Neutrophil (primary cell): Measurements from ENCODE around the gene ABR.

Source experiments
- H3K27ac ChIP-seq: fragments of 200-600 bp; sonication (generic); 2 replicates; pipeline ENCODE4 v1.5.1; 2016; ENCODE audit warnings: mild to moderate bottlenecking, moderate library complexity
- H3K27me3 ChIP-seq: fragments of 200-600 bp; sonication (generic); 2 replicates; pipeline ENCODE4 v1.6.0; 2016; ENCODE audit warnings: mild to moderate bottlenecking
- H3K36me3 ChIP-seq: fragments of 200-600 bp; sonication (generic); 2 replicates; pipeline ENCODE4 v1.5.1; 2017
- H3K4me1 ChIP-seq, 2 experiments: fragments of 200-600 bp in 1 of 2; sonication (generic) in 1 of 2; 1 replicate in 1 of 2; 2 replicates in 1 of 2; pipeline versions ENCODE4 v1.5.1 to v1.6.1; 2013 to 2016; ENCODE audit warnings: low read depth in 1 of 2, low read length in 1 of 2, mild to moderate bottlenecking in 1 of 2, moderate library complexity in 1 of 2; ENCODE audit not compliant: control insufficient read depth in 1 of 2, insufficient read depth in 1 of 2
- H3K4me3 ChIP-seq, 2 experiments: fragments of 200-600 bp in 1 of 2; sonication (generic) in 1 of 2; 1 replicate in 1 of 2; 2 replicates in 1 of 2; pipeline ENCODE4 v1.5.1; 2013 to 2016; ENCODE audit warnings: low read depth in 1 of 2, low read length in 1 of 2, mild to moderate bottlenecking in 1 of 2, moderate library complexity in 1 of 2
- H3K9me3 ChIP-seq: fragments of 200-600 bp; sonication (generic); 2 replicates; pipeline ENCODE4 v1.5.1; 2016
- TF ChIP-seq, protein P1 (sequence below): fragments of 200-600 bp; sonication (generic); IDR thresholded peaks from 2 replicates; pipeline ENCODE4 v1.5.1; 2016; ENCODE audit warnings: antibody characterized with exemption

ABR gene

DNA sequence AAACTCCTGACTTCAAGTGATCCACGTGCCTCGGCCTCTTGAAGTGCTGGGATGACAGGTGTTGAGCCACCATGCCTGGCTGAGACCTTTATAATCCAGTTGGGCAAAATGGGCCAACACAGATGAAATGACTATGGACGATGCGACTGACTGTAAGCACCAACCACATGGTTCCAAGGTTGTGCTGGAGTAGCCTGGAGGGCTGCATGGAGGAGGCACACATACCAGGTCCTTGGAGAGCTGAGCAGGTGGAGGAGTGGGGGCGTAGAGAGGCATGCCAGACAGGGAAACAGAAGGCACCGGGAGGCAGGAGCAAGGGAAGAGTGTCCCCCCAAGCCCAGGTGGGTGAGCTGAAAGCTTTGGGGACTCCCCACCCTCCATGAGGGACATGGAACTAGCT lies 85.2 kb downstream of the ABR start:
- peaks cover 49% of the 10 kb centered on the region for H3K36me3 ChIP-seq
- no peaks in the 10 kb centered on the region for H3K27me3 ChIP-seq
- TF ChIP-seq, protein P1, sequence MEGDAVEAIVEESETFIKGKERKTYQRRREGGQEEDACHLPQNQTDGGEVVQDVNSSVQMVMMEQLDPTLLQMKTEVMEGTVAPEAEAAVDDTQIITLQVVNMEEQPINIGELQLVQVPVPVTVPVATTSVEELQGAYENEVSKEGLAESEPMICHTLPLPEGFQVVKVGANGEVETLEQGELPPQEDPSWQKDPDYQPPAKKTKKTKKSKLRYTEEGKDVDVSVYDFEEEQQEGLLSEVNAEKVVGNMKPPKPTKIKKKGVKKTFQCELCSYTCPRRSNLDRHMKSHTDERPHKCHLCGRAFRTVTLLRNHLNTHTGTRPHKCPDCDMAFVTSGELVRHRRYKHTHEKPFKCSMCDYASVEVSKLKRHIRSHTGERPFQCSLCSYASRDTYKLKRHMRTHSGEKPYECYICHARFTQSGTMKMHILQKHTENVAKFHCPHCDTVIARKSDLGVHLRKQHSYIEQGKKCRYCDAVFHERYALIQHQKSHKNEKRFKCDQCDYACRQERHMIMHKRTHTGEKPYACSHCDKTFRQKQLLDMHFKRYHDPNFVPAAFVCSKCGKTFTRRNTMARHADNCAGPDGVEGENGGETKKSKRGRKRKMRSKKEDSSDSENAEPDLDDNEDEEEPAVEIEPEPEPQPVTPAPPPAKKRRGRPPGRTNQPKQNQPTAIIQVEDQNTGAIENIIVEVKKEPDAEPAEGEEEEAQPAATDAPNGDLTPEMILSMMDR, result no peak
- H3K9me3 ChIP-seq, result no peaks in the 10 kb centered on the region
- H3K4me1 ChIP-seq, result peaks cover 52 to 60% of the 10 kb centered on the region in 2 experiments
- peak overlapping the region; percentile 97 for H3K27ac ChIP-seq
- H3K4me3 ChIP-seq, result peak overlapping the region; percentile 45 to 61

DNA sequence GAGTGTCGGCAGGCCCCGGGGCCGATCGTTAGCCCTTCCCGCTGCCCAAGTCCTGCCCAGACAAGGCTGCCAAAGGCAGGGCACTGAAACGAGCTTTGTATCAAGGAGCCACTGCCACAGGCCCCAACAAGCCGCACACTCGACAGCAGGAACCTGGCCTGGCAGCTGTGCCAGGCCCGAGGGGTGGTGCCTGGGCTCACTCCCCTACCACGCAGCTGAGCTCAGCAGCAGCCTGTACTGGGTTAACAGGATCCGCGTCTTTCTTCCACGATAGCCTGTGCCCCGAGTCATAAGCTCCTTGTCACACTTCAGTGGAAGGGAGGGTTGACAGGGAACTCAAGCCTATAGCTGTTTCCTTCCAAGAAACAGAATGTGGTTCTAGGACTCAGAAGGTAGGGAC lies 87.9 kb downstream of the ABR start:
- no peak overlapping the region for H3K27ac ChIP-seq
- peaks cover 60% of the 10 kb centered on the region for H3K36me3 ChIP-seq

DNA sequence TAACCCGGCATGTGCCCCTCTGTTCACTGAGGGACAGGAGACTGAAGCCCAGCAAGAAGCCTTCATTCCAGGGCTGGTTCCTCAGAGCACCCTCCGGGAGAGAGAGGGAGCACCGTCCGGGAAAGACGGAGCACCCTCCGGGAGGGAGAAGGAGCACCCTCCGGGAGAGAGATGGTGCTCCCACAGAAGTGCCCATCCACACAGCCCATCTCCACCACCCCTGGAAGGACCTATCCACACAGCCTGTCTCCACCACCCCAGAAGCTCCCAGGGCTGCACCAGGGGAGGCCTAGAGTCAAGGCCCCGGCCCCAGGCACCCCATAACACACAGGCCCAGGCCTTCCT lies 88.6 kb downstream of the ABR start:
- H3K27ac ChIP-seq, result no peak overlapping the region
- H3K4me1 ChIP-seq, result peaks cover 21 to 27% of the 10 kb centered on the region in 2 experiments
- H3K27me3 ChIP-seq, result no peaks in the 10 kb centered on the region
- no peak overlapping the region for H3K4me3 ChIP-seq
- TF ChIP-seq, protein P1, result no peak
- no peaks in the 10 kb centered on the region for H3K9me3 ChIP-seq
- peaks cover 62% of the 10 kb centered on the region for H3K36me3 ChIP-seq

More for the DNA sequence above, 87.9 kb downstream of the ABR start:
- no peak overlapping the region for H3K4me3 ChIP-seq
- no peaks in the 10 kb centered on the region for H3K27me3 ChIP-seq
- no peaks in the 10 kb centered on the region for H3K9me3 ChIP-seq
- peaks cover 28 to 34% of the 10 kb centered on the region in 2 experiments for H3K4me1 ChIP-seq
- TF ChIP-seq, protein P1, result no peak

DNA sequence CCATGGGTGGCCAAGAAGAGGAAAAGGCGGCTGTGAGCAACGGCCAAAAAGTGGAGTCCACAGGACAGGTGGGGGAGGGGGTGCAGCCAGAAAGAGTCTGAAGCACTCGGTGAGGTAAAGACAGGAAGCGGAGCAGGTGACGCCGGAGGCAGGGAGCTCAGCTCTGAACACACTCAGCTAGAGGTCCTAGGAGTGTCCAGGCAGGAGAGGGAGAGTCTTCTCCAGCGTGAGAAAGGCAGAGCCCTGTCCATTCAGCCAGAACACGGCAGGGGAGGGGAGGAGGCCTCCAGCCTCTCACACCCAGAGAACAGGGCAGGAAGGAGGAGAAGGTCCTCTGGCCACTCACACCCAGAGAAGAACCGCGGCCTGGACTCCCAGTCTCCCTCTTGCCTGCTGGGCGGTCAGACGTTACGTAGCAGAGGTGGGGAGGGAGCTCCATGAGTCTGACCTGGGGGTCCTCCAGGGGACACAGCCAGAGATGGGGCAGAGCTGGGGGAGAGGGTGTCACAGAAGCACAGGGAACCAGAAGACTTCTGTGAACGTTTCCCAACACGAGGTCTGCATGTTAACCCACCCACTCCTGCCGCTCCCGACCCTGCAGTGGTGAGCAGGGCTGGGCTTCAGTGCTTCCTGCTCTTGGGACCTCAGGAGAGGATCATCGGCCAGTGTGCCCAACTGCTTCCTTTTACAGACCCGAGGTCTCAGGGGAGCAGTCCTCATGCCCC lies 89.2 kb downstream of the ABR start:
- H3K27ac ChIP-seq, result no peak overlapping the region
- TF ChIP-seq, protein P1, result no peak
- peaks cover 15 to 21% of the 10 kb centered on the region in 2 experiments for H3K4me1 ChIP-seq
- H3K27me3 ChIP-seq, result no peaks in the 10 kb centered on the region
- no peak overlapping the region for H3K4me3 ChIP-seq
- peaks cover 67% of the 10 kb centered on the region for H3K36me3 ChIP-seq
- no peaks in the 10 kb centered on the region for H3K9me3 ChIP-seq

DNA sequence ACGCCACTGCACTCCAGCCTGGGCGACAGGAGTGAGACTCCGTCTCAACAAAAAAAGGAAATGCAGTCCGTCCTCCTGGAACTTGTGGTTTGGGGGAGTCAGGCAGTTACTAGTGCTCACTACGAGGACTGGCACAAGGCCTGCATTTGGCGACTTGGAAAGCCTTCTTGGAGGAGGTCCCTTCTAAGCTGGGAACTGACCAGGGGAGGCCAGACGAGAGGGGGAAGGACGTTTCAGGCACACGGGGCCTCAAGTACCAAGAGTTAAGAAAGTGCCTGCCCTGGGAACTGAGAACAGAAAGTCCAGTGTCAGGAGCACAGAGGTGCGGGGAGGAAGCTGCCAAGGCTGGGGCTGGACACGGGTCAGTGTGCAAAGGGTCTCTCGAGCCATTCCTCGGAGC lies 89.9 kb downstream of the ABR start:
- Histone ChIP-seq H3K4me1 (peaks cover 8 to 14% of the 10 kb centered on the region in 2 experiments), H3K4me3 (no peak overlapping the region), H3K27me3 (no peaks in the 10 kb centered on the region), H3K36me3 (peaks cover 72% of the 10 kb centered on the region), H3K9me3 (no peaks in the 10 kb centered on the region), H3K27ac (peak overlapping the region; percentile 23)
- TF ChIP-seq, protein P1, result no peak
